ENCODE results near the gene ZMYND11. TPM values are rescaled to one million over a fixed set of nuclear protein-coding genes. Genes with fewer than 3 reads are reported as not detected.

ZMYND11 gene
- total and polyA plus RNA-seq, 4 donors = 29.5 to 78.3 (median 43.2) TPM

GRCh38 chr10:277963-278362 is 142.7 kb downstream of the ZMYND11 start:
- WGBS, 2 donors = 97 to 99% methylated on average over 19 of the region's 19 CpGs
- no peak for ATAC-seq (ENCODE audit: insufficient read depth, low FRiP score)
- DNase-seq = no peak

GRCh38 chr10:278707-279106 is 143.5 kb downstream of the ZMYND11 start:
- Histone ChIP-seq H3K36me3 (ENCODE audit: control insufficient read depth in 4 of 4, insufficient read depth in 4 of 4, low read length in 4 of 4) (peaks cover 3 to 42% (median 27%) of the 10 kb centered on the region in 4 donors), H3K9me3 (ENCODE audit: control insufficient read depth in 4 of 4, insufficient read depth in 3 of 4, low read length in 3 of 4) (peaks cover 0 to 2% (median 0%) of the 10 kb centered on the region in 4 donors), H3K4me1 (ENCODE audit: control insufficient read depth in 5 of 5, insufficient read depth in 5 of 5, low read length in 5 of 5) (peaks cover 0 to 3% (median 0%) of the 10 kb centered on the region in 5 donors), H3K27ac (ENCODE audit: low read depth in 1 of 2, low read length in 1 of 2) (no peak overlapping the region), H3K27me3 (ENCODE audit: control insufficient read depth in 3 of 3, insufficient read depth in 3 of 3, low read length in 2 of 3) (no peaks in the 10 kb centered on the region), H3K9ac (ENCODE audit: insufficient read depth in 1 of 2, low read length in 2 of 2) (no peak overlapping the region), H3K4me3 (no peak overlapping the region)
- TF ChIP-seq CTCF (IDR thresholded peaks at IDR 0.05; ENCODE audit: control extremely low read depth, extremely low read depth) = no peak
- DNase-seq (no peak), ATAC-seq (ENCODE audit: insufficient read depth, low FRiP score) (no peak)
- 95 to 96% methylated on average over 5 of the region's 5 CpGs for WGBS, 2 donors

More at GRCh38 chr10:277963-278362, 142.7 kb downstream of the ZMYND11 start:
- Histone ChIP-seq H3K4me3 (no peak overlapping the region), H3K27me3 (ENCODE audit: control insufficient read depth in 3 of 3, insufficient read depth in 3 of 3, low read length in 2 of 3) (no peaks in the 10 kb centered on the region), H3K27ac (ENCODE audit: low read depth in 1 of 2, low read length in 1 of 2) (no peak overlapping the region), H3K9me3 (ENCODE audit: control insufficient read depth in 4 of 4, insufficient read depth in 3 of 4, low read length in 3 of 4) (peaks cover 0 to 2% (median 0%) of the 10 kb centered on the region in 4 donors), H3K36me3 (ENCODE audit: control insufficient read depth in 4 of 4, insufficient read depth in 4 of 4, low read length in 4 of 4) (peaks cover 3 to 39% (median 28%) of the 10 kb centered on the region in 4 donors), H3K9ac (ENCODE audit: insufficient read depth in 1 of 2, low read length in 2 of 2) (no peak overlapping the region), H3K4me1 (ENCODE audit: control insufficient read depth in 5 of 5, insufficient read depth in 5 of 5, low read length in 5 of 5) (peaks cover 0 to 3% (median 0%) of the 10 kb centered on the region in 5 donors)
- TF ChIP-seq CTCF (IDR thresholded peaks at IDR 0.05; ENCODE audit: control extremely low read depth, extremely low read depth) = no peak

- no peak for ATAC-seq (ENCODE audit: insufficient read depth, low FRiP score)
- Histone ChIP-seq H3K4me3 (no peak overlapping the region), H3K27me3 (ENCODE audit: control insufficient read depth in 3 of 3, insufficient read depth in 3 of 3, low read length in 2 of 3) (no peaks in the 10 kb centered on the region), H3K9me3 (ENCODE audit: control insufficient read depth in 4 of 4, insufficient read depth in 3 of 4, low read length in 3 of 4) (peaks cover 0 to 4% (median 0%) of the 10 kb centered on the region in 4 donors), H3K27ac (ENCODE audit: low read depth in 1 of 2, low read length in 1 of 2) (no peak overlapping the region), H3K36me3 (ENCODE audit: control insufficient read depth in 4 of 4, insufficient read depth in 4 of 4, low read length in 4 of 4) (peaks cover 3 to 46% (median 28%) of the 10 kb centered on the region in 4 donors), H3K4me1 (ENCODE audit: control insufficient read depth in 5 of 5, insufficient read depth in 5 of 5, low read length in 5 of 5) (peaks cover 0 to 5% (median 0%) of the 10 kb centered on the region in 5 donors), H3K9ac (ENCODE audit: insufficient read depth in 1 of 2, low read length in 2 of 2) (no peak overlapping the region)
- no peak for DNase-seq
- no peak for TF ChIP-seq CTCF (IDR thresholded peaks at IDR 0.05; ENCODE audit: control extremely low read depth, extremely low read depth)
- WGBS, 2 donors = 95 to 98% methylated on average over 9 of the region's 9 CpGs
Observed at GRCh38 chr10:279232-279631, 144.0 kb downstream of the ZMYND11 start.

- H3K27me3 ChIP-seq (ENCODE audit: control insufficient read depth in 3 of 3, insufficient read depth in 3 of 3, low read length in 2 of 3) = no peaks in the 10 kb centered on the region
- no peak for ATAC-seq (ENCODE audit: insufficient read depth, low FRiP score)
- no peak overlapping the region for H3K27ac ChIP-seq (ENCODE audit: low read depth in 1 of 2, low read length in 1 of 2)
- peaks cover 0 to 5% (median 0%) of the 10 kb centered on the region in 5 donors for H3K4me1 ChIP-seq (ENCODE audit: control insufficient read depth in 5 of 5, insufficient read depth in 5 of 5, low read length in 5 of 5)
- peaks cover 3 to 51% (median 31%) of the 10 kb centered on the region in 4 donors for H3K36me3 ChIP-seq (ENCODE audit: control insufficient read depth in 4 of 4, insufficient read depth in 4 of 4, low read length in 4 of 4)
- 90 to 92% methylated on average over 10 of the region's 10 CpGs for WGBS, 2 donors
- no peak overlapping the region for H3K9ac ChIP-seq (ENCODE audit: insufficient read depth in 1 of 2, low read length in 2 of 2)
- peaks cover 0 to 4% (median 0%) of the 10 kb centered on the region in 4 donors for H3K9me3 ChIP-seq (ENCODE audit: control insufficient read depth in 4 of 4, insufficient read depth in 3 of 4, low read length in 3 of 4)
- H3K4me3 ChIP-seq = no peak overlapping the region
- TF ChIP-seq CTCF (IDR thresholded peaks at IDR 0.05; ENCODE audit: control extremely low read depth, extremely low read depth) = no peak
- no peak for DNase-seq
Observed at GRCh38 chr10:279655-280054, 144.4 kb downstream of the ZMYND11 start.

Measured in lung (tissue), 12 donors.